Transverse colon (tissue), 3 donors: ENCODE data around the gene RALGAPA1.

Source experiments
- EP300 ChIP-seq: sonication (generic); formaldehyde crosslinking; IDR thresholded peaks from one replicate; pipeline ENCODE4 v1.6.1; 2017; ENCODE audit warnings: antibody characterized with exemption, low read depth
- POLR2A ChIP-seq: fragments of 450-650 bp; IDR thresholded peaks from one replicate; pipeline ENCODE4 v1.6.1; 2016; ENCODE audit warnings: antibody characterized with exemption, mild to moderate bottlenecking, moderate library complexity
- TF ChIP-seq, protein P1 (sequence below), 5 experiments: fragments of 200-600 bp in 3 of 5; fragments of 450-650 bp in 2 of 5; sonication (generic) in 3 of 5; IDR thresholded peaks; 1 replicate in 2 of 5; 2 replicates in 3 of 5; pipeline ENCODE4 v1.5.1; 2016 to 2017; ENCODE audit warnings: antibody characterized with exemption in 5 of 5, inconsistent platforms in 3 of 5, mild to moderate bottlenecking in 2 of 5, moderate library complexity in 1 of 5

DNA sequence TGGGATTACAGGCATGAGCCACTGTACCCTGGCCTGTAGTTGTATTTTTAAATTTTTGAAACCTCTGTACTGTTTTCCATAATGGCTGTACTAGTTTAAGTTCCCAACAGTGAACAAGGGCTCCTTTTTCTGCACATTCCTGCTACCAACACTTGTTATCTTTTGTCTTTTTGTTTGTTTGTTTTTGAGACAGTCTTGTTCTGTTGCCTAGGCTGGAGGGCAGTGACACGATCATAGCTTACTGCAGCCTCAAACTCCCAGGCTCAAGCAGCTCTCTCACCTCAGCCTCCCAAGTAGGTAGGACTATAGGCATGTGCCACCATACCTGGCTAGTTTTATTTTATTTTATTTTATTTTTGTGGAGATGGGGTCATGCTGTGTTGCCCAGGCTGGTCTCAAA is 40.0 kb upstream of the RALGAPA1 start:
- TF ChIP-seq EP300 (no peak), POLR2A (no peak)
- TF ChIP-seq, protein P1, sequence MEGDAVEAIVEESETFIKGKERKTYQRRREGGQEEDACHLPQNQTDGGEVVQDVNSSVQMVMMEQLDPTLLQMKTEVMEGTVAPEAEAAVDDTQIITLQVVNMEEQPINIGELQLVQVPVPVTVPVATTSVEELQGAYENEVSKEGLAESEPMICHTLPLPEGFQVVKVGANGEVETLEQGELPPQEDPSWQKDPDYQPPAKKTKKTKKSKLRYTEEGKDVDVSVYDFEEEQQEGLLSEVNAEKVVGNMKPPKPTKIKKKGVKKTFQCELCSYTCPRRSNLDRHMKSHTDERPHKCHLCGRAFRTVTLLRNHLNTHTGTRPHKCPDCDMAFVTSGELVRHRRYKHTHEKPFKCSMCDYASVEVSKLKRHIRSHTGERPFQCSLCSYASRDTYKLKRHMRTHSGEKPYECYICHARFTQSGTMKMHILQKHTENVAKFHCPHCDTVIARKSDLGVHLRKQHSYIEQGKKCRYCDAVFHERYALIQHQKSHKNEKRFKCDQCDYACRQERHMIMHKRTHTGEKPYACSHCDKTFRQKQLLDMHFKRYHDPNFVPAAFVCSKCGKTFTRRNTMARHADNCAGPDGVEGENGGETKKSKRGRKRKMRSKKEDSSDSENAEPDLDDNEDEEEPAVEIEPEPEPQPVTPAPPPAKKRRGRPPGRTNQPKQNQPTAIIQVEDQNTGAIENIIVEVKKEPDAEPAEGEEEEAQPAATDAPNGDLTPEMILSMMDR (IDR thresholded peaks at IDR 0.05): no peak
